OCI-LY1 (cell line): Measurements from ENCODE around the gene DLGAP4.

Experiments
- H2AFZ ChIP-seq: fragments of 200-600 bp; sonication (generic), shearing (Covaris generic); 2 replicates; pipeline ENCODE4 v1.6.0; 2014; ENCODE audit warnings: antibody characterized with exemption, mild to moderate bottlenecking, low read length
- H3F3A ChIP-seq: fragments of 200-600 bp; sonication (generic), shearing (Covaris generic); 2 replicates; pipeline ENCODE4 v1.6.0; 2014; ENCODE audit warnings: mild to moderate bottlenecking, antibody characterized with exemption, low read length, moderate library complexity; ENCODE audit not compliant: insufficient read depth
- H3K27ac ChIP-seq: fragments of 200-600 bp; sonication (generic); 2 replicates; pipeline ENCODE4 v1.5.1; 2014; ENCODE audit warnings: low read length, mixed run types, mild to moderate bottlenecking, low read depth; ENCODE audit not compliant: poor library complexity, severe bottlenecking
- H3K27me3 ChIP-seq: fragments of 200-600 bp; sonication (generic); 2 replicates; pipeline ENCODE4 v1.6.0; 2014; ENCODE audit warnings: antibody characterized with exemption, mild to moderate bottlenecking, low read length, moderate library complexity; ENCODE audit not compliant: insufficient read depth
- H3K36me3 ChIP-seq: fragments of 200-600 bp; sonication (generic); 2 replicates; pipeline ENCODE4 v1.6.1; 2014; ENCODE audit warnings: mild to moderate bottlenecking, antibody characterized with exemption, low read length, moderate library complexity, mixed read lengths; ENCODE audit not compliant: insufficient read depth
- H3K4me1 ChIP-seq: fragments of 200-600 bp; sonication (generic); 2 replicates; pipeline ENCODE4 v1.5.1; 2014; ENCODE audit warnings: mild to moderate bottlenecking, low read length, moderate library complexity; ENCODE audit not compliant: insufficient read depth, severe bottlenecking
- H3K4me2 ChIP-seq: fragments of 200-600 bp; sonication (generic), shearing (Covaris generic); 2 replicates; pipeline ENCODE4 v1.6.1; 2014; ENCODE audit warnings: low read length
- H3K4me3 ChIP-seq: fragments of 200-600 bp; sonication (generic); 2 replicates; pipeline ENCODE4 v1.5.1; 2014; ENCODE audit warnings: low read length, low read depth, mild to moderate bottlenecking, mixed read lengths; ENCODE audit not compliant: poor library complexity, severe bottlenecking
- H3K79me2 ChIP-seq: fragments of 200-600 bp; shearing (Covaris generic); 2 replicates; pipeline ENCODE4 v1.6.1; 2016; ENCODE audit warnings: mixed run types, low read length, mixed read lengths; ENCODE audit not compliant: insufficient read depth
- H3K9ac ChIP-seq: fragments of 200-600 bp; sonication (generic), shearing (Covaris generic); 2 replicates; pipeline ENCODE4 v1.6.1; 2014; ENCODE audit warnings: mild to moderate bottlenecking, low read length, mixed read lengths
- H3K9me2 ChIP-seq: fragments of 200-600 bp; sonication (generic), shearing (Covaris generic); 2 replicates; pipeline ENCODE4 v1.6.1; 2014; ENCODE audit warnings: low read depth, mild to moderate bottlenecking, low read length, mixed read lengths
- H3K9me3 ChIP-seq: fragments of 200-600 bp; shearing (Covaris generic); 2 replicates; pipeline ENCODE4 v1.6.1; 2014; ENCODE audit warnings: low read length, mixed read lengths
- H4K20me1 ChIP-seq: fragments of 200-600 bp; sonication (generic), shearing (Covaris generic); 2 replicates; pipeline ENCODE4 v1.6.0; 2016; ENCODE audit warnings: mild to moderate bottlenecking, low read length; ENCODE audit not compliant: insufficient read depth
- EZH2 ChIP-seq: fragments of 200-600 bp; sonication (generic), shearing (Covaris generic); IDR thresholded peaks from 2 replicates; pipeline ENCODE4 v1.8.0; 2017; ENCODE audit warnings: borderline replicate concordance, mixed run types, mild to moderate bottlenecking, antibody characterized with exemption, low read length, moderate library complexity, mixed read lengths
- TF ChIP-seq, protein P1 (sequence below): fragments of 200-600 bp; sonication (generic), shearing (Covaris generic); IDR thresholded peaks from 2 replicates; pipeline ENCODE4 v1.5.1; 2017; ENCODE audit warnings: mild to moderate bottlenecking, antibody characterized with exemption, low read length, moderate library complexity, mixed read lengths

The DLGAP4 gene

GRCh38 chr20:36405255-36405654 is 99.1 kb downstream of the DLGAP4 start:
- no peaks in the 10 kb centered on the region for H3K4me1 ChIP-seq
- no peaks in the 10 kb centered on the region for H3K9me3 ChIP-seq
- no peaks in the 10 kb centered on the region for H3K36me3 ChIP-seq
- no peak overlapping the region for H3K4me2 ChIP-seq
- H3K79me2 ChIP-seq, result no peaks in the 10 kb centered on the region
- TF ChIP-seq, protein P1, sequence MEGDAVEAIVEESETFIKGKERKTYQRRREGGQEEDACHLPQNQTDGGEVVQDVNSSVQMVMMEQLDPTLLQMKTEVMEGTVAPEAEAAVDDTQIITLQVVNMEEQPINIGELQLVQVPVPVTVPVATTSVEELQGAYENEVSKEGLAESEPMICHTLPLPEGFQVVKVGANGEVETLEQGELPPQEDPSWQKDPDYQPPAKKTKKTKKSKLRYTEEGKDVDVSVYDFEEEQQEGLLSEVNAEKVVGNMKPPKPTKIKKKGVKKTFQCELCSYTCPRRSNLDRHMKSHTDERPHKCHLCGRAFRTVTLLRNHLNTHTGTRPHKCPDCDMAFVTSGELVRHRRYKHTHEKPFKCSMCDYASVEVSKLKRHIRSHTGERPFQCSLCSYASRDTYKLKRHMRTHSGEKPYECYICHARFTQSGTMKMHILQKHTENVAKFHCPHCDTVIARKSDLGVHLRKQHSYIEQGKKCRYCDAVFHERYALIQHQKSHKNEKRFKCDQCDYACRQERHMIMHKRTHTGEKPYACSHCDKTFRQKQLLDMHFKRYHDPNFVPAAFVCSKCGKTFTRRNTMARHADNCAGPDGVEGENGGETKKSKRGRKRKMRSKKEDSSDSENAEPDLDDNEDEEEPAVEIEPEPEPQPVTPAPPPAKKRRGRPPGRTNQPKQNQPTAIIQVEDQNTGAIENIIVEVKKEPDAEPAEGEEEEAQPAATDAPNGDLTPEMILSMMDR, result no peak
- no peak for TF ChIP-seq EZH2
- no peaks in the 10 kb centered on the region for H3K27me3 ChIP-seq
- no peak overlapping the region for H3K9ac ChIP-seq
- H4K20me1 ChIP-seq, result no peaks in the 10 kb centered on the region
- no peak overlapping the region for H2AFZ ChIP-seq
- no peak overlapping the region for H3K4me3 ChIP-seq
- H3K27ac ChIP-seq, result no peak overlapping the region
- no peaks in the 10 kb centered on the region for H3F3A ChIP-seq
- H3K9me2 ChIP-seq, result no peaks in the 10 kb centered on the region

DNA sequence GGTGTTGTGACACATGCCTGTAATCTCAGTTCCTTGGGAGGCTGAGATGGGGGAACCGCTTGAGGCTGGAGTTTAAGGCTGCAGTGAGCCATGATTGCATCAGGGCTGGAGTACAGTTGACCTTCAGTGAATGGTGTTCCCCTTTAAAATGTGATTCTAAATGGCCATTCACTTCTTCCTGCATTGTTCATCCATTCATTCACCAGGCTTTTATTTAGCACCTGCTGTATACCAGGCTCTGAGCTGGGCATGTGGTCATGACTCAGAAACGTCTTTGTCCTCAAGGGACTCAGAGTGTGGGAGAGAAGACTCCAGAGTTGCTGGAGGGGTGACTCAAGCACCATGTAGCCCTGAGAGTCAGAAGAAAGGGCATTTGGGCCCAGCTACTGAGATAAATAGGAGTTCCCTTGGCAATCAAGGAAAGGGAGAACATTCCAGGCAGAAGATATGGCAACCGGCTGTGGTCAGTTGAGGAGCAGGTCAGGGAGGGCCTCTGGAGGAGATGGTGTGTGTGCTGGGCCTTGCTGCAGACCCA is 101.1 kb downstream of the DLGAP4 start:
- Histone ChIP-seq H3K79me2 (no peaks in the 10 kb centered on the region), H3K4me2 (no peak overlapping the region), H3K36me3 (no peaks in the 10 kb centered on the region), H3K9me3 (no peaks in the 10 kb centered on the region), H4K20me1 (no peaks in the 10 kb centered on the region), H2AFZ (no peak overlapping the region), H3K4me3 (no peak overlapping the region), H3K9ac (no peak overlapping the region), H3F3A (no peaks in the 10 kb centered on the region), H3K4me1 (no peaks in the 10 kb centered on the region), H3K27me3 (no peaks in the 10 kb centered on the region), H3K9me2 (no peaks in the 10 kb centered on the region), H3K27ac (no peak overlapping the region)
- no peak for TF ChIP-seq EZH2
- TF ChIP-seq, protein P1, result no peak

DNA sequence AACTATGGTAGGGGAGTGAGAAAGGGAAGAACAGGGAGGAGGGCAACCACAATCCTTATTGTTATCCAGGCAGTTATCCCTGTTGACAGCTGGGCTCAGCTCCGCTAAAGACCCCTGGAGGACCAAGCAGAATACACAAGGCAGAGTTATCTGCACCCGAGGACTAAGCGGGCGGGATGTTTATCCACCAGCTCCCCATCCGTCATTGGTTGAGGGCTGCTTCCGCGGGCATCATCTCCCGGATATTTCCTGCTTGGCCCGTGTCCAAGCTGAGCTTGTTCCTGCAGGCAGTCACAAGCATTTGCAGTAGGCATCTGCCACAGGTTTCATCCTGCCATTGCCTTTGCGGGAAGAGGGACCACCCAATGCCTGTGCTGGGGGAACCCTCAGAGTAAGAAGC is 102.1 kb downstream of the DLGAP4 start:
- H3F3A ChIP-seq, result no peaks in the 10 kb centered on the region
- no peak overlapping the region for H2AFZ ChIP-seq
- no peaks in the 10 kb centered on the region for H3K4me1 ChIP-seq
- H3K9me2 ChIP-seq, result no peaks in the 10 kb centered on the region
- no peak overlapping the region for H3K4me2 ChIP-seq
- H3K36me3 ChIP-seq, result no peaks in the 10 kb centered on the region
- TF ChIP-seq, protein P1, result no peak
- no peak for TF ChIP-seq EZH2
- H3K9me3 ChIP-seq, result no peaks in the 10 kb centered on the region
- no peaks in the 10 kb centered on the region for H3K27me3 ChIP-seq
- H3K9ac ChIP-seq, result no peak overlapping the region
- no peaks in the 10 kb centered on the region for H4K20me1 ChIP-seq
- H3K79me2 ChIP-seq, result no peaks in the 10 kb centered on the region
- no peak overlapping the region for H3K27ac ChIP-seq
- H3K4me3 ChIP-seq, result no peak overlapping the region
